HG03354 (cell line): ENCODE measurements around the gene TNK2.
"Not testable (repeated sequence)": the region's sequence is repeated elsewhere in the genome, so short reads cannot be mapped to it uniquely, and the experiment has no call there.

Experiments
- ATAC-seq: cut with Tn5 transposase; IDR thresholded peaks from one replicate; pipeline ENCODE4 v1.9.1; 2021; ENCODE audit warnings: mild to moderate bottlenecking; ENCODE audit not compliant: unreplicated experiment, poor library complexity, severe bottlenecking

Gene TNK2

GRCh38 chr3:195873281-195873887, 35.0 kb downstream of the TNK2 start:
- no peak for ATAC-seq

GRCh38 chr3:195872800-195873199, 35.6 kb downstream of the TNK2 start:
- ATAC-seq, result no peak

GRCh38 chr3:195872097-195872496, 36.3 kb downstream of the TNK2 start:
- ATAC-seq, result no peak

- not testable (repeated sequence) for ATAC-seq
Observed at GRCh38 chr3:195871686-195872085, 36.7 kb downstream of the TNK2 start.

DNA sequence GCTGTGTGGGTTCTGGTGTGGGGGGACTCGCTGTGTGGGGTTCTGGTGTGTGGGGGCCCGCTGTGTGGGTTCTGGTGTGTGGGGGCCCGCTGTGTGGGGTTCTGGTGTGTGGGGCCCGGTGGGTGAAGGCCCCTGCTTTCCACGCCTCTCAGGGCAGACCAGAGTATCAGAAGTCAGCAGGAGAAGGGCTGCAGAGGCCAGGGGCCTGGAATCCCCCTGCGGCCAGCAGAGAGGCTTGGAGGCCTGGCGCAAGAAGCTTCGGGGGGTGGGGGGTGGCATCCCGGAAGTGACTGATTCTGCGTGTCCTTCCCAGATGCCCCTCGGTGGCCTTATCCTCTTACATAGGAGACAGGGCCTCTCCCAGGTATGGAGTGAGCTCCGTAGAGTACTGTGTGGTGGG, 37.4 kb downstream of the TNK2 start:
- no peak for ATAC-seq

GRCh38 chr3:195870442-195870841, 37.9 kb downstream of the TNK2 start:
- ATAC-seq, result no peak

DNA sequence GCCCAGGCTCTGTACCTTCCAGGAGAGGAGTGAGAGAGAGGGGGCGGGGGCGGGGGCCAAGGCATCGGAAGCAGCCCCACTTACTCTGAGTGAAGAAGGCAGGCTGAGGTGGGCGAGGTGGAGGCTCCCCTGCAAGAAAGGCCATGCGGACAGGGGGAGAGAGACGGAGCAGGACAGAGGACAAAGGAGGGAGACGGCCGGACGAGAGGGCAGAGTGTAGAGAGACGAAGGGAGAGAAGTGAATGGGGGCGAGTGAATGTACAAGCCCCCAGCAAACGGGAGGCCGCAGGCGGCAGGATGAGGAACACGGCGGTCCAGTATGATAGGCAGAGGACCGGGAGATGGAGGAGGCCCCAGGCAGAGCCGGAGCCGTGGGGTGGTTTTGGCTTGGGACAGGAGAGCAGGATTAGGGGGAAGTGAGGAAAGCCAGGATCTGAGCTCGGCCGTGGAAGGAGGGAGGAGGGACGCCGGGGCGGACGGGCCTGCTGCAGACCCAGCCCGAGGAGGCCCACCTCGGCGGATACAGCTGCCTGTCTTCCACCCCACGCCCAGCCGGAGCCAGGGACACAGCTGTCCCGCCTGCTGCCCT, 38.8 kb downstream of the TNK2 start:
- no peak for ATAC-seq

DNA sequence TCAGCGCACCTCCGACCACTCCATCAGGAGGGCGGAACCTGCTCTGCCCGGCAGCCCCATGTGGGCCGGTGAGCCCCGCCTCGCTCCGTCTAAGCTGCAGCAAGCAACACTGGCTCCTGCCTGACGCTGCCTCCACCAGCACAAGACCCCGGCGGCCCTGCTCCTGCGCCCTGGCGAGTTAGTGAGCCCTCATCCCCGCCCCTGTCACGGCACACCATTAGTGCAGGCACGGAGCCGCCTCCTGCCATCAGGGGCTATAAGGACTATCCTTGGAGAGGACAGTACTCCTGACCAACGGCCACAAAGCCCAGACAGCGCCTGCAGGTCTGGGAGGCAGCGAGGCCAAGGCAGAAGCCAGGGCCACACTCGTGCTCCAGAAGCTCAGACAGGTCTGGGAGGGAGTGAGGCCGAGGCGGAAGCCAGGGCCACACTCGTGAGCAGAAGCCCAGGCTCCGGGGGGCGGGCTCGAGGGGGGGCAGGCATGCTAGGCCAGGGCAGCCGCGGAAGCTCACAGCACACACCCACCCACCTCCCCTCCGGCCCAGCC, 39.4 kb downstream of the TNK2 start:
- no peak for ATAC-seq

- ATAC-seq, result no peak
Observed at GRCh38 chr3:195868336-195868865, 40.0 kb downstream of the TNK2 start.

DNA sequence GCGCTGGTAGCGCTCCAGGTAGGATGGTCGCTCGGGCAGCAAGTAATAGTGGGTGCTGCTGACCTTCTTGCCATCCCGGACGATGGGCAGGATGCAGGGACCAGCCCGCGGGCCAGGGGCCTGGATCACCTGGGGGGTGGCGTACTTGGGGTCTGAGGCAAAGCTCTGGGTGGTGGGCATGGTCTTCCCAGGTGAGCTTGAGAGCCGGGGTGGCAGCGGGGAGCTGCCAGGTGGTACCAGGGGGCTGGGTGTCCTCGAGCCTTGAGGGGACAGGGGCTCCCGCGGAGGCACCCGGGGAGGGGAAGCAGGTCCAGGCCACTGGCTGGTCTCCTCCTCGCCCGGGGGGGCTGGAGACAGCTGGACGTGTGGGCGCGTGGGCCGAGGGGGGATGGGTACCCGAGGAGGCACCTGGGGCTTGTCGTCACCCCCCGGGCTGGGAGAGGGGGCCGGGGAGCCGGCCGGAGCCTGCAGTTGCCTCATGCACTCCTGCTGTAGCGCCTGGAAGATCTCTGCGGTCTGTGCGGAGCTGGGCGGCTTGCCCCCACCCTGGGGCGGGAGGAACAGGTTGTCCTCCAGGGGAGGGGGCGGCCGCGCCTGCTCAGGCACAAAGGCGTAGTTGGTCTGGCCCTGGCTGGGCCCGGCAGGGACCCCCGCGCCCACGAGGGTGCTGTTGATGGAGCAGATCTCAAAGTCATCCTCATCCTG, 40.6 kb downstream of the TNK2 start:
- no peak for ATAC-seq

DNA sequence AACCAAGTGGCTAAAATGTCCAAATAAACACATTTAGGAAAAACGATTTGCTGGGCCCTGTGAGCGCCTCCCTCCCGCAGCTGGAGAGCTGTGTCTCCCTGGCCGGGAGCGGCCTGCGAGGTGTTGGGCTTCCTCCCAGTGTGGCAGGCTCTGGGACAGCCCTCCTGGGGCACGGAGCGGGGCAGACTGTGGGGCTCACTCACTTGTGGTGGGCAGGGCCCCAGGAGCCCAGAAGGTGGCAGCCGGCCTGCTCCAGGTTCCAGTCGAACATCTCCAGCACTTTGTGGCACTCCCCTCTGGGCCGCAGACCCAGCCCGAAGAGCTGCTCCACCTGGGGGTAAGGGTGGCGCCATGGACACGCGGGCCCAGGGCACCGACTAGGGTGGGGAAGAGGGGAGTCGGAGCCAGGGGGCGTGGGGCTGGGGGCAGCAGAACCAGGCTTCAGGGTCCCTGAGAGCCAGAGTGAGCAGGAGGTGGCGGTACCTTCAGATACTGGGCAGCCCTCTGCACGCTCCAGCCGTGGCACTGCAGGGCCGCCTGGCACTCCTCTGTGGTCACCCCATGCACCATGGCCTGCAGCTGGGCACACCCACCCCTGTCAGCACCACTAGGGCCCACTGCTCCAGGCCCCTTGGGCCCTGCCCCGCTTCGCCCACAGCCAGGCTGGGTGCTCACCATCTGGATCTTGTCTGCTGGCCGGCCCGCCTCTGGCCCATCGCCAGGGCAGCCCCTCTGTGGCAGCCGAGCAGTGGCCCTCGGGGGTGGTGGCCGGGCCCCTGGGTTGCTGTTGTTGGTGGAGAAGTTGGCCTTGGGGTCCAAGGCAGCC, 41.5 kb downstream of the TNK2 start:
- no peak for ATAC-seq

- no peak for ATAC-seq
Observed at GRCh38 chr3:195865752-195866151, 42.6 kb downstream of the TNK2 start.

- peak; percentile 63 for ATAC-seq
Observed at GRCh38 chr3:195863121-195864061, 45.0 kb downstream of the TNK2 start.

DNA sequence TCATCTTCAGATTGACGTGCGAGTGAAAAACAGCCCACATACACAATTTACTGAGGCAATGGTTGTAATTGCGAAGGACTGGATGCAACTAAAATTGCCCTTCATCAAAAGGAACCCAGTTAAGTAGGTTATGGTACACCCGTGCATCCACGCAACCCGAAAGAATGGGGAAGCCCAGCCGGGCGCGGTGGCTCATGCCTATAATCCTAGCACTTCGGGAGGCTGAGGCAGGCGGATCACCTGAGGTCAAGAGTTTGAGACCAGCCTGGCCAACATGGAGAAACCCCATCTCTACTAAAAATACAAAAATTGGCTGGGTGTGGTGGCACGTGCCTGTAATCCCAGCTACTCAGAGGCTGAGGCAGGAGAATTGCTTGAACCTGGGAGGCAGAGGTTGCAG, 46.0 kb downstream of the TNK2 start:
- not testable (repeated sequence) for ATAC-seq

DNA sequence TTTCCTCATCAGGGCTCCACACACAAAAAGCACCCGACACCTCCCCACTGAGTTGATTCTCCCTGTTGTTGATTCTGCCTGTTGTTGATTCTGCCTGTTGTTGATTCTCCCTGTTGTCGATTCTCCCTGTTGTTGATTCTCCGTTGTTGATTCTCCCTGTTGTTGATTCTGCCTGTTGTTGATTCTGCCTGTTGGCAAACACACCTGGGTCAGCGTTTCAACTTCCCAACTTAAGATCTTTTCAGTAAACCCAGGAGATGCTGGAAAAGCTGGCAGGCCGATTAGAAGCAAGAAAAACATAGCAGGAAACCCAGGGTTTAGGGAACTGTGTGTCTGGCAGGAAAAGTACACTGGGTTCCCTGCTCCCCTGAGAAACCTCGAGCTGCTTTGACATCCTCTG, 47.9 kb downstream of the TNK2 start:
- no peak for ATAC-seq

DNA sequence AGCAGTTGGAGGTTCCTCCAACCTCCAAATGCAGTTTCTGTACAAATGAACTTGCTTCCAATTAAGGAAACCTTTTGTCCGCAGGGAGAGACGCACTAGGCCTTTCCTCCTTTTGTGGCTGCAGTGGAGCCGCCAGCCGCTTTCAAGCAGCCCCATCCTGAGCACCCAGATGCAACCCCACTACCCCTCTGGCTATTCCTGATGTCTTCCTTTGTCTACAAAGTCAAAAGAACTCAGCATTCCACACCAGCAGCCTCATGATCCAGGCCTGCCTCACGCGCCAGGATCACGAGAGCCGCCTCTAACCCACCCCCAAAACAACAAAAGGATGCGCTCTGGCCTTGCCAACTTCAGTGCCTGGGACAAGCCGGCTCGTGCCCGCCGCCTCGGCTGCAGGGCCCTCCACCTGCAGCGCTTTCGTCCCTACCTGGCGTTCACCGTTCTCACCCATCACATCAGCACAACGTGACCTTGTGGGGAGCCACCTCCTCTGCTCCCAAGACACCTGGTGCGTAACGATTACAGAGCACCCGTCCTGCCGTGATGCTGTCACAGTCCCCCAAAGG, 48.4 kb downstream of the TNK2 start:
- no peak for ATAC-seq

GRCh38 chr3:195859061-195859845, 49.1 kb downstream of the TNK2 start:
- ATAC-seq, result peak; percentile 53
